Mucosa of rectum (tissue), 2 donors: ENCODE results near the gene PCCA.

Experiments
- H3K27ac ChIP-seq, 2 donors: one replicate each; pipeline ENCODE4 v1.7.0; 2013; ENCODE audit warnings: inconsistent platforms in 2 of 2, low read depth in 2 of 2, low read length in 2 of 2
- H3K27me3 ChIP-seq, 2 donors: one replicate each; pipeline ENCODE4 v1.7.0; 2013; ENCODE audit warnings: low read length in 2 of 2; ENCODE audit not compliant: control insufficient read depth in 2 of 2, insufficient read depth in 2 of 2
- H3K36me3 ChIP-seq, 2 donors: one replicate each; pipeline ENCODE4 v1.7.0; 2013; ENCODE audit warnings: low read length in 2 of 2; ENCODE audit not compliant: control insufficient read depth in 2 of 2, insufficient read depth in 2 of 2
- H3K4me1 ChIP-seq, 2 donors: one replicate each; pipeline ENCODE4 v1.7.0; 2013; ENCODE audit warnings: low read length in 2 of 2, mild to moderate bottlenecking in 1 of 2; ENCODE audit not compliant: control insufficient read depth in 2 of 2, insufficient read depth in 2 of 2
- H3K4me3 ChIP-seq, 2 donors: one replicate each; pipeline ENCODE4 v1.7.0; 2013; ENCODE audit warnings: low read length in 2 of 2
- H3K9ac ChIP-seq, 2 donors: one replicate each; pipeline ENCODE4 v1.7.0; 2013; ENCODE audit warnings: low read length in 2 of 2, low read depth in 1 of 2, mild to moderate bottlenecking in 1 of 2
- H3K9me3 ChIP-seq, 2 donors: one replicate each; pipeline ENCODE4 v1.7.0; 2013; ENCODE audit warnings: low read length in 2 of 2; ENCODE audit not compliant: control insufficient read depth in 2 of 2
- donor health status: healthy.
- donor health status: Normal muscosa, but diverticular disease.

The PCCA gene

GRCh38 chr13:100336795-100337516, 248.1 kb downstream of the PCCA start:
- Histone ChIP-seq H3K9me3 (no peaks in the 10 kb centered on the region), H3K4me1 (no peaks in the 10 kb centered on the region), H3K27me3 (no peaks in the 10 kb centered on the region), H3K9ac (no peak overlapping the region), H3K27ac (no peak overlapping the region), H3K36me3 (peaks cover 4 to 6% of the 10 kb centered on the region in 2 donors), H3K4me3 (no peak overlapping the region)

DNA sequence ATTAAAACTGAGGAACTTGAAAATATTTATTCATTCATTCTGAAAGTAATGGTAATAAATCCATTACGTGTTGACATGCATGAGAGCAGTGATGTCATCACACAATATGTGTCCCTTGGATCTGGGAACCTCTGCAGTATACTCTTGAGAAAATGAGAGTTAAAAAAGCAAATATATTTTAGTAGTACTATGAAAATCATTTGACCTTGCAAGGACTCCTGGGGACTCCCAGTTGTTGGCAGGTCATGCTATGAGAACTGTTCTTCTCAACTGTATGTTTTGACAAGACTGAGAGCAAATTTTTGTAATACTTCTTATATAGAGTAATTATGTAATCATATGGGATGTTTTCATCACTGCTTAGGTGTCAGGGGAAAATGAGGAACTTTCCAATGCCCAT, 249.4 kb downstream of the PCCA start:
- H3K27me3 ChIP-seq = no peaks in the 10 kb centered on the region
- peaks cover 4 to 8% of the 10 kb centered on the region in 2 donors for H3K36me3 ChIP-seq
- H3K4me1 ChIP-seq = no peaks in the 10 kb centered on the region
- H3K4me3 ChIP-seq = no peak overlapping the region
- H3K9ac ChIP-seq = no peak overlapping the region
- no peak overlapping the region for H3K27ac ChIP-seq
- H3K9me3 ChIP-seq = no peaks in the 10 kb centered on the region

DNA sequence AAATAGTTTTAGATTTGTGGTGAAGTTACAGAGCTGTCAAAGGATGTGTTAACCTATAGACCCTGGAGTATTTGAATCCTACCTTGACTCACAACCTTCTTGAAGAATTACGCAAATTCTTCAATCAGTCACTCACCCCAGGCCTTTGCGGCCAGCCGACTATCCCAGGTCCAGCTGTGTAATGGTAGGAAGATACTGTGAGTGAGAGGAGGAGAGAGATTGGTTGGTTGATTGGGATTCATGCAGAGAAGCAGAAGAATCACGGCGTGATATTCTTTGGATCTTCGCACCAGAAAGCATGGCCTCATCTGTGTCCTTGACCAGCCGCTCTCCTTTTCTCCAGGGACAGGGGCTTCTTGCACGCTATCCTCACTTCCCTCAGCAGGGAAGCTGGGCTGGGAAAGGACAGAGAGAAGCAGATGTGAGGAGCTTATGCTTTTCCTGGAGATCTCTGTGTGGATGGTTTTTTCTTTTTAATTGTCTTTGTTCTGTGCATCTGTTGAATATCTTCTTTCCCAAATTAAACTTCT, 250.6 kb downstream of the PCCA start:
- peaks cover 0 to 5% of the 10 kb centered on the region in 2 donors for H3K36me3 ChIP-seq
- no peaks in the 10 kb centered on the region for H3K9me3 ChIP-seq
- no peaks in the 10 kb centered on the region for H3K27me3 ChIP-seq
- no peaks in the 10 kb centered on the region for H3K4me1 ChIP-seq
- H3K27ac ChIP-seq = no peak overlapping the region
- H3K9ac ChIP-seq = no peak overlapping the region
- no peak overlapping the region for H3K4me3 ChIP-seq

DNA sequence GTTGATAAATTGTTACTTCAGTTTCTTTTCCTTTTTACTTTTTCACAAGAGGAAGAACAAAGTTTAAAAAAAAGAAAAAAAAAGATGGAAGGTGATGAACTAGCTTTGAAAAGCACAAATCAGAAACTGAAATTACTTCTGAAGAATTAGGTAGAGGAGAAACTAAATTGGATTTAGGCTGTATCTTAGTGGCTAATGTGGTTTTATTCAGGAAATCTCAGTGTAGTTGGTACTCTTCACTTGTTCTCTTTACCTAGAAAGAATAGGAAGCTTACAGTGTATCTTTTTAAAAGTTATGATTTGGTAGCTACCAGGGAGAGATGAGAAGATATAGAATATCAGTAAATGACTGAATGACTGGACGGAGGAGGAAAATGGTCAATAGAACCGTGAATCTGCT, 252.0 kb downstream of the PCCA start:
- Histone ChIP-seq H3K36me3 (peaks cover 3 to 5% of the 10 kb centered on the region in 2 donors), H3K9ac (no peak overlapping the region), H3K9me3 (no peaks in the 10 kb centered on the region), H3K27me3 (no peaks in the 10 kb centered on the region), H3K4me3 (no peak overlapping the region), H3K4me1 (peaks cover 0 to 3% of the 10 kb centered on the region in 2 donors), H3K27ac (no peak overlapping the region)

- Histone ChIP-seq H3K9ac (no peak overlapping the region), H3K4me1 (peaks cover 0 to 3% of the 10 kb centered on the region in 2 donors), H3K27ac (no peak overlapping the region), H3K36me3 (peaks cover 3 to 5% of the 10 kb centered on the region in 2 donors), H3K9me3 (no peaks in the 10 kb centered on the region), H3K27me3 (no peaks in the 10 kb centered on the region), H3K4me3 (no peak overlapping the region)
These were observed 252.4 kb downstream of the PCCA start for GRCh38 chr13:100341327-100341726.

DNA sequence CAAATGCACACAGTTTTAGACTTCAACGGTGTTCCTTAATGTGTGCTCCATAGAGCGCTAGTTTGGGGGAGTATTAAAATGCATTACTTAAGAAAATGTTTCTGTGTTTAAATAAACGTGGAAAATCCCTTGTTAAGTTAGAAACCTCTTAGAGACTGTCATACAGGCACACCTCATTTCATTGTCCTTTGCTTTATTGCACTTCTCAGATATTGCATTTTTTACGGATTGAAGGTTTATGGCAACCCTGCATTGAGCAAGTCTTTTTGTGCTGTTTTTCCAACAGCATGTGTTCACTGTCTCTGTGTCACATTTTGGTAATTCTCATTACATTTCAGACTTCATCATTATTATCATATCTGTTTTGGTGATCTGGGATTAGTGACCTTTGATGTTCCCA, 255.7 kb downstream of the PCCA start:
- no peak overlapping the region for H3K4me3 ChIP-seq
- no peaks in the 10 kb centered on the region for H3K27me3 ChIP-seq
- peaks cover 3 to 4% of the 10 kb centered on the region in 2 donors for H3K36me3 ChIP-seq
- H3K9ac ChIP-seq = no peak overlapping the region
- H3K4me1 ChIP-seq = peaks cover 2 to 6% of the 10 kb centered on the region in 2 donors
- H3K27ac ChIP-seq = peak overlapping the region; percentile 17 to 51
- H3K9me3 ChIP-seq = no peaks in the 10 kb centered on the region

DNA sequence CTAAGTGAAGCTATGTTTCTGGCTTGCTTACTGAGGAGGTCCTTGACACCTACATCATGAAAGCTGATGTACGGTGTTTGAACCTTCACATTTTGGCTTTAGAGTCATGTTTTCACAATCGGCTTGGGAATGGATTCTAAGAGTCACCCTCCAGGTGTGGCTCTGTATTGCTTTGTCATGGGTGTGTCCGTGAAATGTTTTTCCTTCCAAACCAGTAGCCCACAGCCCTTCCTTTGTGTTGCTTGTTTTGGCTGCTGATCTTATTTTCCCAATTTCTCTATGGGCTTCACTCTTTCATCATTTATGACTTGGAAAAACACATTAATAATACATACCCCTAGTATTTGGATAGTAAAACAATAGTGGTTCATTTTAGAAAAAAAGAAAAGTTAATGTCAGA, 259.1 kb downstream of the PCCA start:
- Histone ChIP-seq H3K27me3 (no peaks in the 10 kb centered on the region), H3K4me1 (peaks cover 2 to 6% of the 10 kb centered on the region in 2 donors), H3K4me3 (no peak overlapping the region), H3K9me3 (no peaks in the 10 kb centered on the region), H3K27ac (no peak overlapping the region), H3K9ac (no peak overlapping the region), H3K36me3 (peaks cover 0 to 3% of the 10 kb centered on the region in 2 donors)

GRCh38 chr13:100349594-100349993, 260.7 kb downstream of the PCCA start:
- Histone ChIP-seq H3K27me3 (no peaks in the 10 kb centered on the region), H3K36me3 (peaks cover 0 to 3% of the 10 kb centered on the region in 2 donors), H3K4me1 (peaks cover 2 to 6% of the 10 kb centered on the region in 2 donors), H3K9me3 (no peaks in the 10 kb centered on the region), H3K9ac (no peak overlapping the region), H3K4me3 (no peak overlapping the region), H3K27ac (no peak overlapping the region)

GRCh38 chr13:100350601-100351000, 261.7 kb downstream of the PCCA start:
- Histone ChIP-seq H3K27ac (no peak overlapping the region), H3K9ac (no peak overlapping the region), H3K36me3 (peaks cover 0 to under 1% of the 10 kb centered on the region in 2 donors), H3K9me3 (no peaks in the 10 kb centered on the region), H3K27me3 (no peaks in the 10 kb centered on the region), H3K4me3 (no peak overlapping the region), H3K4me1 (peaks cover 2 to 3% of the 10 kb centered on the region in 2 donors)

GRCh38 chr13:100356426-100356825, 267.5 kb downstream of the PCCA start:
- Histone ChIP-seq H3K36me3 (no peaks in the 10 kb centered on the region), H3K4me3 (no peak overlapping the region), H3K27ac (no peak overlapping the region), H3K9ac (no peak overlapping the region), H3K9me3 (no peaks in the 10 kb centered on the region), H3K4me1 (no peaks in the 10 kb centered on the region), H3K27me3 (no peaks in the 10 kb centered on the region)
